ENCODE data around the gene MAST4.
"Not testable (repeated sequence)": the region's sequence is repeated elsewhere in the genome, so short reads cannot be mapped to it uniquely, and the experiment has no call there.

Gene MAST4

GRCh38 chr5:66743344-66743743 lies 147.2 kb downstream of the MAST4 start:
- no peak overlapping the region for H3K4me3 ChIP-seq (ENCODE audit: low read depth, low read length)
- no peak for DNase-seq (ENCODE audit: low read depth)
- no peak for TF ChIP-seq CTCF (conservative IDR thresholded peaks at IDR 0.05; ENCODE audit: low read depth, low read length)

GRCh38 chr5:66744040-66744439 lies 147.8 kb downstream of the MAST4 start:
- DNase-seq (ENCODE audit: low read depth), result peak; percentile 73
- H3K4me3 ChIP-seq (ENCODE audit: low read depth, low read length), result no peak overlapping the region
- TF ChIP-seq CTCF (conservative IDR thresholded peaks at IDR 0.05; ENCODE audit: low read depth, low read length), result no peak

GRCh38 chr5:66745297-66745696 lies 149.1 kb downstream of the MAST4 start:
- no peak for DNase-seq (ENCODE audit: low read depth)
- H3K4me3 ChIP-seq (ENCODE audit: low read depth, low read length), result no peak overlapping the region
- no peak for TF ChIP-seq CTCF (conservative IDR thresholded peaks at IDR 0.05; ENCODE audit: low read depth, low read length)

- no peak for TF ChIP-seq CTCF (conservative IDR thresholded peaks at IDR 0.05; ENCODE audit: low read depth, low read length)
- no peak for DNase-seq (ENCODE audit: low read depth)
Measured at GRCh38 chr5:66747607-66748006, 151.4 kb downstream of the MAST4 start.

GRCh38 chr5:66752668-66753067 lies 156.5 kb downstream of the MAST4 start:
- DNase-seq (ENCODE audit: low read depth); H3K4me3 ChIP-seq (ENCODE audit: low read depth, low read length): not testable (repeated sequence)

More at GRCh38 chr5:66747607-66748006, 151.4 kb downstream of the MAST4 start:
- no peak overlapping the region for H3K4me3 ChIP-seq (ENCODE audit: low read depth, low read length)

- no peak overlapping the region for H3K4me3 ChIP-seq (ENCODE audit: low read depth, low read length)
- DNase-seq (ENCODE audit: low read depth), result peak; percentile 83
- TF ChIP-seq CTCF (conservative IDR thresholded peaks at IDR 0.05; ENCODE audit: low read depth, low read length), result peak; percentile 47
Measured at GRCh38 chr5:66757219-66757833, 161.1 kb downstream of the MAST4 start.

- DNase-seq (ENCODE audit: low read depth), result no peak
- H3K4me3 ChIP-seq (ENCODE audit: low read depth, low read length), result no peak overlapping the region
- TF ChIP-seq CTCF (conservative IDR thresholded peaks at IDR 0.05; ENCODE audit: low read depth, low read length), result no peak
Measured at GRCh38 chr5:66757834-66758371, 161.7 kb downstream of the MAST4 start.

All from choroid plexus epithelial cell (primary cell).